PC-9 (cell line): ENCODE data around the gene GLB1L2. TPM values are rescaled to one million over a fixed set of nuclear protein-coding genes. Genes with fewer than 3 reads are reported as not detected.

Experiments used
- BruUV-seq: library from RNA; stranded (reverse); fragments of 400-500 nt; replicated peaks from 2 replicates; lab custom pipeline; 2021; lab: Mats Ljungman, UMichigan
- CTCF ChIA-PET: fragments of 300-600 bp; sonication (Branson Sonifier 250); formaldehyde crosslinking; loops from one replicate; lab custom pipeline; 2022; ENCODE audit warnings: antibody characterized with exemption; lab: Charles Lee
- POLR2A ChIA-PET: fragments of 300-600 bp; sonication (Branson Sonifier 250); formaldehyde crosslinking; loops from one replicate; lab custom pipeline; 2022; ENCODE audit warnings: antibody characterized with exemption; ENCODE audit not compliant: unreplicated experiment; lab: Charles Lee
- DNase-seq, 2 experiments: peaks; one replicate each; pipeline versions ENCODE4 v3.0.0 to v3.0.0-alpha.2; 2015 to 2022; ENCODE audit warnings: mixed read lengths in 1 of 2
- H2AFZ ChIP-seq: fragments of 200-600 bp; sonication (generic); 2 replicates; pipeline ENCODE4 v1.8.1; 2017; ENCODE audit warnings: antibody characterized with exemption
- H3F3A ChIP-seq: fragments of 200-600 bp; sonication (generic); 2 replicates; pipeline ENCODE4 v1.8.1; 2017; ENCODE audit warnings: antibody characterized with exemption, mild to moderate bottlenecking, low read depth; ENCODE audit not compliant: insufficient read depth
- H3K27ac ChIP-seq: fragments of 200-600 bp; sonication (generic); 2 replicates; pipeline ENCODE4 v1.6.1; 2016; ENCODE audit warnings: mixed run types
- H3K27me3 ChIP-seq: fragments of 200-600 bp; sonication (generic); 2 replicates; pipeline ENCODE4 v1.6.1; 2016; ENCODE audit warnings: low read depth, mixed run types; ENCODE audit not compliant: insufficient read depth
- H3K36me3 ChIP-seq: fragments of 200-600 bp; sonication (generic); 2 replicates; pipeline ENCODE4 v1.6.1; 2016; ENCODE audit warnings: low read depth, mixed run types
- H3K4me1 ChIP-seq: fragments of 200-600 bp; sonication (generic); replicated peaks from 2 replicates; pipeline ENCODE4 v1.6.1; 2016; ENCODE audit warnings: mixed run types; ENCODE audit not compliant: insufficient read depth
- H3K4me2 ChIP-seq: fragments of 200-600 bp; sonication (generic); 2 replicates; pipeline ENCODE4 v1.6.1; 2017; ENCODE audit warnings: mixed run types
- H3K4me3 ChIP-seq: fragments of 200-600 bp; sonication (generic); 2 replicates; pipeline ENCODE4 v1.6.1; 2016; ENCODE audit warnings: mixed run types
- H3K79me2 ChIP-seq: fragments of 200-600 bp; sonication (generic); 2 replicates; pipeline ENCODE4 v1.6.1; 2017; ENCODE audit warnings: low read depth, mixed run types
- H3K9me2 ChIP-seq: fragments of 200-600 bp; sonication (generic); 2 replicates; pipeline ENCODE4 v1.8.1; 2017; ENCODE audit warnings: mild to moderate bottlenecking; ENCODE audit not compliant: insufficient read depth
- H3K9me3 ChIP-seq: fragments of 200-600 bp; sonication (generic); 2 replicates; pipeline ENCODE4 v1.8.1; 2016; ENCODE audit warnings: low read depth; ENCODE audit not compliant: insufficient read depth
- H4K20me1 ChIP-seq: fragments of 200-600 bp; sonication (generic); 2 replicates; pipeline ENCODE4 v1.8.1; 2017; ENCODE audit not compliant: insufficient read depth
- CTCF ChIP-seq: fragments of 200-600 bp; sonication (generic); conservative IDR thresholded peaks from 2 replicates; pipeline ENCODE4 v1.6.1; 2017; ENCODE audit warnings: mixed run types, antibody characterized with exemption, mild to moderate bottlenecking, moderate library complexity
- EZH2 ChIP-seq: fragments of 200-600 bp; sonication (generic); IDR thresholded peaks from 2 replicates; pipeline ENCODE4 v1.8.0; 2017; ENCODE audit warnings: antibody characterized with exemption, low read depth
- intact Hi-C: fragments of 100-400 bp; cut with micrococcal nuclease; formaldehyde crosslinking; loops from one replicate; pipeline ENCODE4 v1.10.0; 2022; ENCODE audit not compliant: unreplicated experiment
- total RNA-seq: library from RNA; stranded (reverse); gene quantifications from 2 replicates; pipeline ENCODE4 v1.2.3, GENCODE V29; 2021

The GLB1L2 gene
- total RNA-seq, 1 experiment from 2014 or later, result 32.2 TPM

GRCh38 chr11:134372536-134372935 is 40.7 kb downstream of the GLB1L2 start:
- no peaks in the 10 kb centered on the region for H3K79me2 ChIP-seq
- no peaks in the 10 kb centered on the region for H3F3A ChIP-seq
- H3K27ac ChIP-seq, result no peak overlapping the region
- ChIA-PET CTCF (no interaction called here), POLR2A (no interaction called here)
- no TSS peak for BruUV-seq
- no peak for TF ChIP-seq CTCF
- TF ChIP-seq EZH2, result no peak
- no peak overlapping the region for H3K4me3 ChIP-seq
- no peaks in the 10 kb centered on the region for H3K9me2 ChIP-seq
- H4K20me1 ChIP-seq, result no peaks in the 10 kb centered on the region
- no peak for DNase-seq
- no peak overlapping the region for H3K4me2 ChIP-seq
- no peaks in the 10 kb centered on the region for H3K9me3 ChIP-seq
- no peaks in the 10 kb centered on the region for H3K36me3 ChIP-seq
- intact Hi-C loops, result no loop called here
- no peaks in the 10 kb centered on the region for H3K4me1 ChIP-seq
- H3K27me3 ChIP-seq, result no peaks in the 10 kb centered on the region
- H2AFZ ChIP-seq, result no peak overlapping the region

DNA sequence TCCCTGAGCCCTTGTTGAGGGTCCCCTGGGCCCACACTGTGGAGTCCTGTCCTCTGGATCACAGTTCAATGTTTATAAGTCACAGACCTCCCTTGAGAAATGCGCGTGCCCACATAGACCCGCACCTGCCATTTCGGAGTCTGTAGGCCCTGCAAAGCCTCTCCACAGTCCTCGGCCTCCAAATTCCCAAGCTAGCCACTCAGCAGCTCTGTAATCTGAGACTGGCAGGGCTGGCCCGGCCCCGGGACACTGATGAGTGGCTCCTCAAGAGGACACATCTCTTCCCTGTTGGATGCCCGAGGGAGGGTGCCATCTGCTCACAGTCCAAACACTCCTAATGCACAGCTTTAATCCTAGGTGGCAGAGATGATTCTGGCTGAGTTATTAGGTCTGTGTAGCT is 41.2 kb downstream of the GLB1L2 start:
- H3K4me2 ChIP-seq, result no peak overlapping the region
- no peak overlapping the region for H3K27ac ChIP-seq
- TF ChIP-seq EZH2 (no peak), CTCF (no peak)
- no peaks in the 10 kb centered on the region for H3K27me3 ChIP-seq
- H3K9me3 ChIP-seq, result no peaks in the 10 kb centered on the region
- H3K4me3 ChIP-seq, result no peak overlapping the region
- no peak for DNase-seq
- CTCF ChIA-PET, result no interaction called here
- H3K9me2 ChIP-seq, result no peaks in the 10 kb centered on the region
- no peaks in the 10 kb centered on the region for H3K4me1 ChIP-seq
- BruUV-seq, result no TSS peak
- H3K79me2 ChIP-seq, result no peaks in the 10 kb centered on the region
- H3K36me3 ChIP-seq, result no peaks in the 10 kb centered on the region
- POLR2A ChIA-PET, result no interaction called here
- no peaks in the 10 kb centered on the region for H3F3A ChIP-seq
- H4K20me1 ChIP-seq, result no peaks in the 10 kb centered on the region
- intact Hi-C loops, result no loop called here
- no peak overlapping the region for H2AFZ ChIP-seq

DNA sequence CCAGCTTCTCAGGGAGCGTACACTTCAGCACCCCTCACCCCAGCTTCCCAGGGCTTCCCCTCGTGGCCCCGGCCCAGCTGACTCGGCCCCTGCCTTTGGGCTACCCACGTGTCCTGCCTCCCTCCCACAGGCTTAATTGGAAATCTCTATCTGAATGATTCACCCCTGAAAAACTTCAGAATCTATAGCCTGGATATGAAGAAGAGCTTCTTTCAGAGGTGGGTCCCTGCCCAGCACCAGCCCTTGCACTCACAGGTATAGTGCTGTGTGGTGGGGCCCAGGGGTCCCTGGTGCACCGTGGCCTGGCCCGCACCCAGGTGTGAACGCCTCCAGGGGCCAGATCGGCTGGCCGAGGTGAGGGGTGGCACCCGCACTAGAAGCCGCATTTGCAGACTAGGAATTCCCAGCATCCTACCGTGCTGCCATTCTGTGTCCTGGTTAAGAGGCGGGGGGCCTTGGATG is 41.8 kb downstream of the GLB1L2 start:
- Histone ChIP-seq H3K4me2 (no peak overlapping the region), H3K4me3 (no peak overlapping the region), H3K79me2 (no peaks in the 10 kb centered on the region), H3K27ac (no peak overlapping the region), H4K20me1 (no peaks in the 10 kb centered on the region), H2AFZ (no peak overlapping the region), H3F3A (no peaks in the 10 kb centered on the region), H3K9me2 (no peaks in the 10 kb centered on the region), H3K9me3 (no peaks in the 10 kb centered on the region), H3K4me1 (no peaks in the 10 kb centered on the region), H3K36me3 (no peaks in the 10 kb centered on the region), H3K27me3 (no peaks in the 10 kb centered on the region)
- CTCF ChIA-PET, result no interaction called here
- intact Hi-C loops, result no loop called here
- no TSS peak for BruUV-seq
- no peak for DNase-seq
- TF ChIP-seq CTCF, result no peak
- TF ChIP-seq EZH2, result no peak
- POLR2A ChIA-PET, result no interaction called here
